K562 (cell line): ENCODE measurements around the gene IRF2BP1. TPM values are rescaled to one million over a fixed set of nuclear protein-coding genes. Genes with fewer than 3 reads are reported as not detected.
A peak's percentile ranks its signal among the peaks of the same experiment; 100 is the strongest.

Experiments used
- ATAC-seq: fragments of 200-7000 bp; cut with Tn5 transposase; 3 replicates; pipeline ENCODE4 v1.9.1; 2020; ENCODE audit warnings: moderate library complexity
- BruUV-seq: library from RNA; stranded (reverse); fragments of 400-500 nt; replicated peaks from 2 replicates; lab custom pipeline; 2021; lab: Mats Ljungman, UMichigan
- CTCF ChIA-PET: fragments of 300-600 bp; formaldehyde crosslinking; extraction: SDS; loops from one replicate; lab custom pipeline; 2021; ENCODE audit warnings: low intra/inter-chr PET ratio; lab: Yijun Ruan, JAX
- POLR2A ChIA-PET: fragments of 300-600, 350-650 bp; sonication (Branson Sonifier 250); formaldehyde crosslinking; extraction: SDS; loops from one replicate; lab custom pipeline; 2021; ENCODE audit warnings: antibody characterized with exemption, inconsistent platforms; lab: Yijun Ruan, JAX
- DNase-seq, 4 experiments: peaks; one replicate each; pipeline versions ENCODE4 v3.0.0 to v3.0.0-alpha.2; 2011 to 2018; ENCODE audit warnings: low spot score in 3 of 4, mixed read lengths in 3 of 4; ENCODE audit errors: extremely low read depth in 1 of 4
- FAIRE-seq: peaks from 2 replicates; lab custom pipeline; 2011; peaks lifted over from hg19 to GRCh38; lab: Jason Lieb, UNC
- H2AFZ ChIP-seq: 2 replicates; pipeline ENCODE4 v1.6.0; 2011; ENCODE audit warnings: low read depth, low read length, control low read depth, inconsistent platforms
- H3K27ac ChIP-seq: fragments of 200-600 bp; 3 replicates; pipeline ENCODE4 v1.8.0; 2011; ENCODE audit warnings: low read depth, mild to moderate bottlenecking, control low read depth, inconsistent platforms, low read length, moderate library complexity, mixed read lengths; ENCODE audit errors: extremely low read depth
- H3K27me3 ChIP-seq, 2 experiments: fragments of 300-600 bp in 1 of 2; 2 replicates in 1 of 2; 3 replicates in 1 of 2; pipeline versions ENCODE4 v1.6.0 to v1.8.0; 2011; ENCODE audit warnings: inconsistent platforms in 2 of 2, low read length in 2 of 2, mild to moderate bottlenecking in 1 of 2, mixed read lengths in 1 of 2, moderate library complexity in 1 of 2; ENCODE audit not compliant: control insufficient read depth in 2 of 2, insufficient read depth in 2 of 2
- H3K36me3 ChIP-seq: fragments of 300-600 bp; 3 replicates; pipeline ENCODE4 v1.8.0; 2011; ENCODE audit warnings: mild to moderate bottlenecking, low read length, inconsistent platforms; ENCODE audit not compliant: control insufficient read depth, insufficient read depth
- H3K4me1 ChIP-seq, 2 experiments: fragments of 200-600 bp in 1 of 2; replicated peaks in 1 of 2; 2 replicates in 1 of 2; 3 replicates in 1 of 2; pipeline versions ENCODE4 v1.5.1 to v1.8.0; 2011; ENCODE audit warnings: inconsistent platforms in 2 of 2, low read length in 2 of 2, mild to moderate bottlenecking in 1 of 2, mixed read lengths in 1 of 2, moderate library complexity in 1 of 2; ENCODE audit not compliant: control insufficient read depth in 2 of 2, insufficient read depth in 2 of 2
- H3K4me2 ChIP-seq: 2 replicates; pipeline ENCODE4 v1.6.1; 2011; ENCODE audit warnings: low read length, control low read depth, inconsistent platforms, mixed read lengths; ENCODE audit not compliant: insufficient read depth
- H3K4me3 ChIP-seq: fragments of 200-600 bp; sonication (generic), shearing (Covaris generic); 2 replicates; pipeline ENCODE4 v1.5.1; 2016; ENCODE audit warnings: control low read depth, inconsistent platforms
- H3K79me2 ChIP-seq: fragments of 200-600 bp; 3 replicates; pipeline ENCODE4 v1.8.0; 2011; ENCODE audit warnings: low read length, inconsistent platforms; ENCODE audit not compliant: control insufficient read depth, insufficient read depth
- H3K9ac ChIP-seq, 2 experiments: 2 replicates each; pipeline versions ENCODE4 v1.6.0 to v1.6.1; 2011; ENCODE audit warnings: low read depth in 2 of 2, low read length in 2 of 2, control low read depth in 1 of 2, inconsistent platforms in 1 of 2, mild to moderate bottlenecking in 1 of 2, mixed read lengths in 1 of 2; ENCODE audit not compliant: insufficient read depth in 1 of 2
- H3K9me1 ChIP-seq: one replicate; pipeline ENCODE4 v1.6.0; 2011; ENCODE audit warnings: inconsistent platforms, mild to moderate bottlenecking, low read length, moderate library complexity; ENCODE audit not compliant: control insufficient read depth, insufficient read depth
- H3K9me3 ChIP-seq: replicated peaks from 2 replicates; pipeline ENCODE4 v1.5.1; 2011; ENCODE audit warnings: low read depth, low read length, inconsistent platforms; ENCODE audit not compliant: control insufficient read depth, insufficient read depth
- H4K20me1 ChIP-seq: replicated peaks from 2 replicates; pipeline ENCODE4 v1.6.1; 2011; ENCODE audit warnings: low read length, inconsistent platforms, mixed read lengths; ENCODE audit not compliant: control insufficient read depth, insufficient read depth
- EGR1 ChIP-seq: fragments of 450-650 bp; conservative IDR thresholded peaks from 2 replicates; pipeline ENCODE4 v1.6.1; 2017; ENCODE audit warnings: mild to moderate bottlenecking
- JUND ChIP-seq, 2 experiments: IDR thresholded peaks; 2 replicates in 1 of 2; 3 replicates in 1 of 2; pipeline ENCODE4 v1.6.1; 2011; ENCODE audit warnings: borderline replicate concordance in 2 of 2, low read depth in 2 of 2, low read length in 2 of 2, improper control_type of control experiment in 1 of 2, missing biosample characterization in 1 of 2, missing genetic modification characterization in 1 of 2, missing genetic modification reagents in 1 of 2
- MEIS2 ChIP-seq: fragments of 450-650 bp; IDR thresholded peaks from 2 replicates; pipeline ENCODE4 v1.6.1; 2014; ENCODE audit warnings: mild to moderate bottlenecking; ENCODE audit not compliant: partially characterized antibody
- PKNOX1 ChIP-seq: fragments of 450-650 bp; IDR thresholded peaks from 2 replicates; pipeline ENCODE4 v1.6.1; 2016
- WGBS: fragments of 100-300 bp; shearing (Covaris generic); methylation state at CpG from one replicate; pipeline ENCODE4 v1.1.6; 2016; ENCODE audit warnings: low coverage, mixed read lengths; ENCODE audit not compliant: insufficient coverage; ENCODE audit errors: missing lambda C conversion rate; 5-methylcytosine and 5-hydroxymethylcytosine counted together
- in situ Hi-C: fragments of 300-500 bp; cut with MboI; formaldehyde crosslinking; loops from 4 replicates; pipeline ENCODE4 v1.15.0; 2018; ENCODE audit warnings: inconsistent platforms, mixed read lengths
- intact Hi-C: fragments of 100-400 bp; cut with micrococcal nuclease; formaldehyde crosslinking; loops from 2 replicates; pipeline ENCODE4 v1.14.2; 2022
- polyA plus RNA-seq, 8 experiments: library from polyadenylated mRNA; depleted of rRNA in 4 of 8; stranded (reverse) in 5 of 8; unstranded in 3 of 8; fragments of >200 nt; fragmentation: Nextera tagmentation in 2 of 8; fragmentation: Illumina TruSeq in 1 of 8; extraction: Ambion mirVana in 2 of 8; extraction: Trizol in 1 of 8; gene quantifications; 2 replicates each; pipeline versions ENCODE4 v1.2.1 to v1.2.3, GENCODE V29; 2011 to 2014; ENCODE audit warnings: inconsistent platforms in 1 of 8, missing spikeins in 1 of 8
- total RNA-seq, 7 experiments: library from RNA; depleted of rRNA in 6 of 7; stranded (reverse); fragments of >200 nt in 6 of 7; fragmentation: Illumina TruSeq in 2 of 7; extraction: Trizol in 2 of 7; gene quantifications; 2 replicates each; pipeline versions ENCODE4 v1.2.1 to v1.2.3, GENCODE V29; 2011 to 2021; ENCODE audit warnings: low replicate concordance in 1 of 7

Gene IRF2BP1
- total and polyA plus RNA-seq, 9 of the 15 experiments (the other 6 are each of a cell fraction or from before 2014, with no cell fraction given): 0.61 to 35.9 (median 3.5) TPM

DNA sequence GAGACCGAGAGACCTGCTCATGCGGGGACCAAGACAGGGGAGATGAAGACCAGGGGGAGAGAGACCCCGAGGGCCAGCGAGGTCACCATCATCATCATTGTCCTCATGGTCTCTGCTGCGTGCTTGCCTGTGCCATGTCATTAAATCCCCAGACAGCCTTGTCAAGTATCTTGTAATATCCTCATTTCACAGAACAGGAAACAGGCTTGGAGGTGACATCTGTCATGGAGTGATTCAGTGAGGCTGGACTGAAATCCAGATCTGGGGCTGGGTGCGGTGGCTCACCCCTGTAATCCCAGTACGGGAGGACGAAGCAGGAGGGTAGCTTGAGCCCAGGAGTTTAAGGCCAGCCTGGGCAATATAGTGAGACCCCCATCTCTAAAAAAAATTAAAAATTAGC lies 34.5 kb upstream of the IRF2BP1 start:
- POLR2A ChIA-PET: interaction anchor here (0.5 kb wide), 1 partner anchor 79 kb away, joined by 3 read pairs; no protein-coding TSS in a partner anchor

More for the DNA sequence above, 34.5 kb upstream of the IRF2BP1 start:
- CTCF ChIA-PET: interaction anchor here (0.6 kb wide), 1 partner anchor 40 kb away, joined by 3 read pairs; no protein-coding TSS in a partner anchor
- peak in 1 of 4 experiments; percentile 31 for DNase-seq
- no TSS peak for BruUV-seq
- TF ChIP-seq PKNOX1 (peak; percentile 64), MEIS2 (peak; percentile 74), EGR1 (no peak), JUND (IDR thresholded peaks at IDR 0.05; ENCODE audit: borderline replicate concordance, low read depth, low read length) (no peak), JUND (tag; IDR thresholded peaks at IDR 0.05; ENCODE audit: borderline replicate concordance, low read depth, low read length) (no peak)
- TF ChIP-seq, all 486 proteins: peak for 2
- Histone ChIP-seq H3K4me1 (peaks cover 5 to 7% of the 10 kb centered on the region in 2 experiments; a peak in 3 of 5 replicates), H3K4me2 (peak overlapping the region; percentile 49), H3K4me3 (no peak overlapping the region), H4K20me1 (no peaks in the 10 kb centered on the region), H3K27me3 (peaks cover 17 to 20% of the 10 kb centered on the region in 2 experiments; a peak in 4 of 5 replicates), H3K9me1 (no peaks in the 10 kb centered on the region), H3K27ac (no peak overlapping the region), H3K36me3 (no peaks in the 10 kb centered on the region), H3K9ac (peak overlapping the region in 1 of 2 experiments; percentile 65; a peak in 1 of 4 replicates), H3K9me3 (no peaks in the 10 kb centered on the region), H3K79me2 (no peaks in the 10 kb centered on the region), H2AFZ (peak overlapping the region; percentile 76)
- FAIRE-seq (no peak), ATAC-seq (peak; percentile 45; the same call in 1 of the 3 replicates)
- in situ Hi-C loops: no loop called here
- WGBS: 9% methylated on average over 7 of the region's 8 CpGs
- intact Hi-C loops: no loop called here
